ENCODE measurements around the gene RFNG.

Gene RFNG

DNA sequence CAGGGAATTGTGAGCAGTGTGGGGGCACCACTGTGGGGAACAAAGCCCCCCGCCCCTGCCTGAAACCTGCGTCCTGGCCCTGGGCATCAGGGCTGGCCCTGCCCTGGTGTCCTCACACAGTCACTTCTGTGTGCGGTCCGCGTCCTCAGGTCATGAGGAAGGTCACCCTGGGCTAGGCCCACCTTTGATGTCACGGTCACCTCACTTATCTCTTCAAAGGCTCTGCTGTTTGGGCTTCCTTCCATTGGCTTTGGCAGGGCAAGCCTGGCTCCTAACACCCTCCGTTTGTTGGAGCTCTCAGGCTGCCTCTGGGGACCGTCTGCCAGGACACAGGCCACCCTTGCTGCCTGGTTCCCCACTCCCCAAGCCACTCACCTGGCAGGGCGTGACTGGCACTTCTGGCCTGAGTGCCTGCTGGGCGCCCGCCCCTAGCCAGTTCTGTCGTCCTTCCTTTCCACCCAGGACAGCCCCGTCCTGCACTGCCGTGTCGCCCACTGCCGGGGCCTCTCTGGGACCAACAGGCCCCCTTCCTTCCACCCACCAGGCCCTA, 37.8 kb downstream of the RFNG start:
- no peak for DNase-seq (ENCODE audit: low read depth in 2 of 2)

- DNase-seq (ENCODE audit: low read depth in 2 of 2), result no peak
Measured at GRCh38 chr17:82013341-82013740, 38.3 kb downstream of the RFNG start.

- no peak for DNase-seq (ENCODE audit: low read depth in 2 of 2)
Measured at GRCh38 chr17:82012640-82013295, 38.8 kb downstream of the RFNG start.

DNA sequence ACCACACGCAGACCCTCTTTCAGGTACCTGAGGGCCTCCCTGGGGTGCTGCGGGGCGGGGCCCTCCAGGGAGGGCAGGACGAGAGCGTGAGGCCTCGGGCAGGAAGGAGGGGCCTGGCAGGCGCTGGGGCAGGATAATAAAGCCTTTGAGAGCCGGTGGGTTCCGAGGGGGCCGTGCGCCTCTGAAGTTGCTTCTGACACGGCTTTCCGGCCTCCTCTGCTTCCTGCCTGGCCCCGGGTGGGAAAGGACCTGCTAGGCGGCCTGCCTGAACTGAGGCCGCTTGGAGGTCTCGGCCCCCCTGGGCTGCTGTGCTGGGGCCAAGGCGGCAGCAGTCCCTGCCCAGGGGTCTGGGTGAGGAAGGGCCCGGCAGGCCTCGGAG, 39.4 kb downstream of the RFNG start:
- no peak for DNase-seq (ENCODE audit: low read depth in 2 of 2)

DNA sequence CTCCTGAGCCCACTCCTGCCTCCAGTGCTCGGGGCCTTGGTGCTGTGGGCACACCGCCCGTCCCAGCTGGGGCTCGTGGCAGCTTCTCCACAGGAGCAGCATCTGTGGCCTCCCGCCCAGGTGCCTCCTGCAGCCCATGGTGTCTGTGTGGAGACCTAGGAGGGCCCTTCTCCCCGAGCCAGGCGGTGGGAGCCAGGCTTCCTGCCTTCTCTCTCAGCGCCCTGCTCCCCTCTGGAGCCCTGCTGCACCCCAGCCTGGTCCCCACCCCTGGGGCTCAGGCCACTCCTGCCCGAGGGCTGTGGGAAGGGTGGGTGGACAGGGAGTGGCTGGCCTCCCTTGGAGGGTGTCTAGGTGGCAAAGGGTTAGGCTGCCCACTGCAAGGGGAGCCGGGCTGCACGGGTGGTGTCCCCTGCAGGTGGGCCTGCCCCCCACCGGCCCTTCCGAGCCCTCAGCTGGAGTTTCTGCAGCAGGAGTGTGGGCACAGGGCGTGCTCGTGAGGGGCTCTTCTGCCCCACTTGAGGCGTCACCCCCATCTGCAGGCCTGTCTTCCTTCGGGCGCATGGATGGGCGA, 39.9 kb downstream of the RFNG start:
- DNase-seq (ENCODE audit: low read depth in 2 of 2), result no peak

DNA sequence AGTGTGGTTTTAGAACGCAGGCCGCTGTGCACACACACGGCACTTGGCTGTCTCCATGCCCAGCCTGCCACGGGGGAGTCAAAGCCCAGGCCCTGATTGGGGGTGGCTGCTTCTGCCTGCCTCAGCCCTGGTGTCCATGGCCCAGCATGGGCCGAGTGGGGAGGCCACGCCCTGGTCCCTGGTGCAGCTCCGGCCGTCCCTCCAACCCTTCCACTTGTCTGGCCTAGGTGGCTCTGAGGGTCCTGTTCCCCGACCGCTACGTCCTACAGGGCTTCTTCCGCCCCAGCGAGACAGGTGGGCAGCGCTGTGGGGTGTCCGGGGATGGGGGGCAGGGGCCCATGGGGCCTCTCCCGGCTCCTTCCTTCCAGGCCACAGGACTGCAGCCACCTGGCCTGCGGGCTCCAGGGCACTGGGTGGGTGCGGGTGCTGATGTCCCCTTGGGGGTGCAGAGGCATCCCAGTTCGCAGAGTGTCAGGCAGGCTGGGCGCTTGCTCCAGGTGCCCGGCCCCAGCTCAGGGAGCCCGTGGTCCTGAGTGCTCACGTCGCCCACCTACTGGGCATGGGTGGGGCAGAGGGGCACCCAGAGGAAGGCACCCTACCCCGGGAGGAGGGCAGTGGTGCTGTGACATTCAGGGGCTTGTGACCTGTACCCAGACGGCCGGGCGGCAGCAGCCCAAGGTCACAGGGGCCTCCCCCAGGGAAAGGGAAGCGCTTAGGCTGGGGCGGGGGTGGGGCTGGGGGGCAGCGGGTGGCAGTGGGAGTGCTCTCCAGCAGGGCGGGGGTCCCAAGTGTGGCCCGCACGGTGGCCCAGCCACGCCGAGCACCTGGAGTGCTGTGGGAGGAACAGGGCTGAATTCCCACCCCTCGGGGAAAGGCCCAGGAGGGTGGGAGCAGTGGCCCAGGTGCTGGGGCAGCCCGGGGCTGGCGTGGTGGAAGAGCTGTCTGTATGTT, 40.8 kb downstream of the RFNG start:
- DNase-seq (ENCODE audit: low read depth in 2 of 2), result no peak

DNA sequence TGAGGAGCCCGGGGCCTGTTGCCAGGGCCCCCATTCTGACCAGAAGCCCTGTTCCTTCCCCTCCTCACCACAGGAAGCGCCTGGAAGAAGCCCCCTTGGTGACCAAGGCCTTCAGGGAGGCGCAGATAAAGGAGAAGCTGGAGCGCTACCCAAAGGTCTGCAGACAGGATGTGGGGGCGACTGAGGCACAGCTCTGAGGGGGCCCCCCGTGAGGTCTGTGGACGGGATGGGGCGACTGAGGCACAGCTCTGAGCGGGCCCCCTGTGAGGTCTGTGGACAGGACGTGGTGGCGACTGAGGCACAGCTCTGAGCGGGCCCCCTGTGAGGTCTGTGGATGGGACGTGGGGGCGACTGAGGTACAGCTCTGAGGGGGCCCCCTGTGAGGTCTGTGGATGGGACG, 42.2 kb downstream of the RFNG start:
- no peak for DNase-seq (ENCODE audit: low read depth in 2 of 2)

DNA sequence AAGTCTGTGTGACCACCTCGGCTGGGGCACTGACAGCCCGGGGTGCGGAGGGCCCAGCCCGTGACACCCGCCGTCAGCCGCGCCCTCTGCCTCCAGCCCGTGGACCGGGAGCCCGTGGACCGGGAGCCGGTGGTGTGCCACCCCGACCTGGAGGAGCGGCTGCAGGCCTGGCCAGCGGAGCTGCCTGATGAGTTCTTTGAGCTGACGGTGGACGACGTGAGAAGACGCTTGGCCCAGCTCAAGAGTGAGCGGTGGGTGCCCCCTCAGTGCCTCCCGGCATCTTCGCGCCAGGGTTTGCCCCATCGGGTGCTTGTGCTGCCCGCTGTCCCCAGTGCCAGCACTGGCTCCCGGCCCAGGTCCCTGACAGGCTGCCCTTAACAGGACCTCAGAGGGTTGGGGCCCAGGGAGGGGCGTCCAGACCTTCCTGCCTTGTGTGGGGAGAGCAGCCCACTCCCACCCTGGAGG, 42.6 kb downstream of the RFNG start:
- no peak for DNase-seq (ENCODE audit: low read depth in 2 of 2)

DNA sequence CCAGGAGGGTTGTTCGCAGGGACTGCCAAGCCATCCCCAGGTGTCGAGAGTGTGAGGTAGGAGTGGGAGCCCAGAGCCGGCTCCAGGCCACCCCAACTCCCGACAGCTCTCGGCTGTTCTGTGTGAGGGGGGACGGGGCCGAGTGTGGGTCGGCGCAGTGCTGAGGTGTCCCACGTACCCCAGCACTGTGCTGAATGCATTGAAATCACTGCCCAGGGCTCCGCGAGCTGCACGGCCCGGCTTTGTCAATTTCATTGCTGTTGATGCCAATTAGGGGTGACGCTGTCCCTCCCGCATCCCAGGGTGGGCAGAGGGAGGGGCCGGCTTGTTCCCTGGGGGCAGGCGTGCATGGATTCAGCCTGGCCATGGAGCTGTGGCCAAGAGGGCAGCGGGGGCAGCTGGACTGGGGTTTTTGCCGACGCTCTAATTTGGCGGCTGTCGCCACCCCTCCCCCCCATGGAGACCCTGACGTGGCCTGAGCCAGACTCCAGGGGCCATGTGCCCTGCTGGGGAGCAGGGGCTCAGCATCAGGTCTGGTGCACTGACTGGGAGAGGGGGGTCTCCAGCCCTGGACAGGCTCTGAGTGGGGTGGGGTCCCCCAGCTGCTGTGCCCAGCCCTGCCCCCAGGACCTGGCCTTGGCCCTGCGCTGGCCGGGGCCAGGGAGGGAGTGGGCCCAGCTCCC, 43.2 kb downstream of the RFNG start:
- DNase-seq (ENCODE audit: low read depth in 2 of 2), result no peak

DNA sequence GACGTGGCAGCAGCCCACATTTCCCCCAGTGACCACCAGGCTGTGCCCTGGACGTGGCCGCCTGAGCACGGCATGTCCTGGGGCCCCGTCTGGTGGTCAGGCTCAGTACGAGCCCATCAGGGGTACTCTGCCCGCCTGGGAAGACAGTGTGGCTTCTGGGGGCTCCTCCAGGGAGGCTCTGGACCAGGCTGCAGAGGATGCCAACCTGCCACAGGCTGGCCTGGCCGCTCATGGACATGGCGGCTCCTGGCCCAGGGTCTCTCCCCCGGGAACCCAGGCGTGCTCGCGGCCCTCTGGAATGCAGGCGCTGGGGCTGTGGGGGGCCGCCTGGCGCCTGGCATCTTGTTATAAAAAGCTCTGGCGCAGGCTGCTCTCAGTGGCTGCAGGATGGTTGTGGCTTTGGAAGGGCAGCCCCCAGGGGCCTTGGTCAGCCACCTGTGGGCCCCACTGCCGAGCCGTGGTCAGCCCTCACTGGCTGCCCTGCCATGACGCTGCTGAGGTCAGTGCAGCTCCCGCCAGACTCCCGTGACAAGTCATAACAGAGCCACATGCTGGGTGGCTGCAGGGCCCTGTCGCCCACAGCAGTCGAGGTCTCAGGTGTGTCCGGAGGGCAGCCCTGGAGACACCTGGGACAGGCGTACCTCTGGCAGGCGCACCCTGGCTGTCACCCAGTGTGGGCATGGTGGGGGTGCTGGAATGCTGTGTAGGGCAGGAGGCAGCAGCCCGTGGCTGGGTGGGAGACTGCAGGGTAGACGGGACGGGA, 43.9 kb downstream of the RFNG start:
- DNase-seq (ENCODE audit: low read depth in 2 of 2), result no peak

GRCh38 chr17:82007228-82007494, 44.5 kb downstream of the RFNG start:
- no peak for DNase-seq (ENCODE audit: low read depth in 2 of 2)

DNA sequence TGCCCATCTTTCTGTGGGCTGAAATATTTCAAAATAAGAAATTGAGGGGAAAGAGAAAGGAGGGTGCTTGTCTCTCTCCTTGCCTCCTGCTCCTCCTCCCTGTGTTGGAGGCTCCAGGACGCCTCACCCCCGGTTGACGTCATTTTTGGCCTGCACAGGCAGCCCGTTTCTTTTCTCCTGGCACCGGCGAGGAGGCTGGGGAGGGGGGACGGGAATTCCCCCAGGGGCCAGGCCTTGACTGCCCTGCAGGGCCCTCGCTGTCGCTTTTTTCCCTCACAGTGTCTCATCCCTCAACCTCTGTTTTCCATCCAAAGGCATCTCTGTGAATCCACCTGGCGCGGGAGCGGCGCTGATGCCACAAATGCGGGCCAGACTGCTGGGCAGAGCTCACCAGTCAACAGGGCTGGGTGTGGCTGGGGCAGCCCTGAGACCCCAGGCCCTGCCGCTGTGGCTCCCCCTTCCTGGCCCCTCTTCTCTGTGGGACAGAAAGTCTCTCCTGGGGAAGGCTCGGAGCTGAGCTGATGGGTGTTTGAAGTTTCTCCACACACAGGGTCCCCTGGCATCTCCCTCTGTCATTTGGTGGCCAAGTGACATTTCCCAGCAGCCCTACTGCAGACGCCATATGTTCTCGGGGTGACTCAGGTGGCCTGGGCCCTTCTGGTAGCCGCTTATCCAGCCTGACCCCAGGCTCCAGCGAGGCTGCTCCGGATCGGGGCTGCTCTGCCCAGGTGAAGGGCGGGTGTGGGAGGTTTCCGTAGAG, 45.0 kb downstream of the RFNG start:
- no peak for DNase-seq (ENCODE audit: low read depth in 2 of 2)

DNA sequence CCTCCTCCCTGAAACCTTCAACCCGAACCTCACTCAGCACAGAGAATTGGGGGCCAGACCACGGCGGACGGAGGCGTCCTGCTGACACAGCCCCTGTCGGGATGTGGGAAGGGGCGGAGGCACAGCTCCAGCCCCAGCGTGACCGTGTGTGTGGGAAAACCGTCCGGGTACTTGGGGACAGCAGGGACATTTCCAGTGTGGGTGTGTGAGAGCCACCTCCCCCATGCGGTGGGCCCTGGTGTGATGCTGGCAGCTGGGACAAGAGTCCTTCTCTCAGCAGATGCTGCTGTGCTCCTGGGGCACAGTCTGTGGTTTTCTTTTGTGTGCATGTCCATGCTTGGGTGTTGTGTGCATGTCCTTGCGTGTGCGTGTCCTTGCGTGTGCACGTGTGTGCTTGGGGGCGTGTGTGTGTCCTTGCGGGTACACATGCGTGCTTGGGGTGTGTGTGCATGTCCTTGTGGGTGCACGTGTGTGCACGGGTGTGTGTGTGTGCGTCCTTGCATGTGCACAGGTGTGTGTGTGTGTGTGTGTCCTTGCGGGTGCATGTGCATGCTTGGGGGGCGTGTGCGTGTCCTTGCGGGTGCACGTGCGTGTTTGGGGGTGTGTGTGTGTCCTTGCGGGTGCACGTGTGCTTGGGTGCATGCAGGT, 45.8 kb downstream of the RFNG start:
- DNase-seq (ENCODE audit: low read depth in 2 of 2), result no peak

DNA sequence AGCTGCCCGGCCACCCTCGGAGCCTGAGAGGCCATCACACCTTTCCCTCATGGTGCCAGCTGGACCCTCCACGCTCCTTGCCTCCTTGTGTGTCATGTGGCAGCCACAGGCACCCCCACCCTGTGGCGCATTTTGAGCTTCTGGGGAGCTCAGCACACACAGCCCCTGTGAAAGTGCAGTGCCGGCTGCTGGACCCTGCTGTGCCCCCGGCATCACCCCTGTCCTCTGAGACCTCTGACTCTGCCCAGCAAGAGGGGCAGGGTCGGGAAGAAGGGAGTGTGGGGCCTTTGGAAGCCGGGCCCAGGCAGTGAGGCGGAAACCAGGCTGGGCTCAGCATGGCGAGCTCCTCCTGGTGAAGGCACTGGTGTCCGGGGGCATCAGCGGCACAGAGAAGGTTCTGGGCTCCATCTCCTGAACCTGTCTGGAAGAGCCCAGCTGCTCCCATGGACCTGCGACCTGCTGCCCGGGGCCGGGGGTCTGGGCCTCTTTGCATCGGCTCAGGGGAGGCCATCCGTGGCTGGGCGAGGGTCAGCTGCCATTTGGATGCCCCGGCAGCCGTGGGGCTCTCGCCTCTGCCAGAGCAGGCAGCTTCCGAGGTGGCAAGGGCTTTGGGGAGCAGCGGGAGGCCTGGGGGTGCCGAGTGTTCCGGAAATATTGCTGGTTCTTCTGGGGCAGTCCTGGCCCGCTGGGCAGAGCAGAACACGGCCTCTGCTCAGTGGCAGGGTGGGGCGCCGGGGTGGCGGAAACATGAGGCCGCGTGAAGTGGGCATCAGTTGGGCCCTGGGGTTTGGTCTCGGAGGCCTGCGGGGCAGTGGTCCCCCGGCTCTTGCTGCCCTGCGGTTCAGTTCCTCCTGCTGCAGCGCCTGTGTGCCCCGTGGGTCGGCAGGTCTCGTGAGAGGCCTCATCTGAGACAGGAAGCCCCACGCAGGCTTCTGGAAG, 46.8 kb downstream of the RFNG start:
- no peak for DNase-seq (ENCODE audit: low read depth in 2 of 2)

GRCh38 chr17:82003411-82004381, 47.9 kb downstream of the RFNG start:
- no peak for DNase-seq (ENCODE audit: low read depth in 2 of 2)

GRCh38 chr17:82001571-82002056, 50.0 kb downstream of the RFNG start:
- no peak for DNase-seq (ENCODE audit: low read depth in 2 of 2)

DNA sequence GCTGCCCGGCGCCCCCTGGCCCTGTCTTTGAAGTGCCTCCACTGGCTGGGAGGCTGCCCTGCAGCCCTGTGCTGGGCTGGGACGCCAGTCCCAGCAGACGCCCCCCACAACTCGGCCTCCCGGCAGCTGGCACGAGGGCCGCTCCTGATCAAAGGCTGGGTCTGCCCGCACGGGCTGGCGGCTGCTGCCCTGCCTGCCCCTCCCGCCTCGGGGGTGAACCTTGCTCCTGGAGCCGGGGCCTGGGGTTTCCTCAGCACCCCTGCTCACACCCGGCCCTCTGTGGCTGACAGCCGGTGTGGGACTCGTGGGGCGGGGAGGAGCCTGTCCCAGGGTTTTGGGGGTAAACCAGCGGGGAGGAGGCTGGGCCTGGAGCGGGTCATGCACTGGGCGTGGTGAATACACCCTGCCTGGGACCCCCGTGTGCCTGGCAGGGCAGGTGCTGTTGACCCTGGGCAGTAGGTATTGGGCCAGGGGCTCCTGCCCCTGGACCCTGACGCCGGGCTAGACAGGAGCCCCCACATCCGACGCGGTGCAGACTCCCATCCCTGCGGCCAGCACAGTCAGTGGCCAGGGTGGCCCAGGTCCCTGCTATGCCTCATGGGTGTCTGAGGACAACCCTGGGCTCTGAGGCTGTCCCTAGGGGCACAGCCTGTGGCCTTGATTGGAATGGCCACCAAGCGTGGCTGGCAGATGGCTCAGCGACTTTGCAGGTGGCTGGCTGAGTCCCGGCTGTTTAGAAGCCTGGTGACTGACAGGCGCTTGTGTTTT, 50.6 kb downstream of the RFNG start:
- DNase-seq (ENCODE audit: low read depth in 2 of 2), result no peak

Data from stimulated activated CD8-positive, alpha-beta memory T cell treated with anti-CD3 and anti-CD28 coated beads, Interleukin-7, amount 100 ng/mL, for 4 hours (primary cell).